Measurements from ENCODE around the gene ZNF276.

The ZNF276 gene

GRCh38 chr16:89722392-89723278 lies 1.3 kb downstream of the ZNF276 start:
- Histone ChIP-seq H3K27ac (replicated peaks) (peak overlapping the region; percentile 65), H3K4me3 (replicated peaks; ENCODE audit: insufficient read depth, low read length) (peak overlapping the region; percentile 59), H3K27me3 (ENCODE audit: insufficient read depth, poor library complexity, severe bottlenecking) (no peaks in the 10 kb centered on the region)
- peak in 1 of 2 experiments; percentile 60 for DNase-seq (ENCODE audit: low read depth in 1 of 2, low spot score in 1 of 2)
- TF ChIP-seq SPI1 (IDR thresholded peaks at IDR 0.05; ENCODE audit: borderline replicate concordance, low read depth) (no peak), POLR2AphosphoS5 (IDR thresholded peaks at IDR 0.05; ENCODE audit: low read depth) (no peak; the same call in 1 of the 2 replicates), GABPA (IDR thresholded peaks at IDR 0.05; ENCODE audit: low read depth) (no peak), CTCF (IDR thresholded peaks at IDR 0.05; ENCODE audit: insufficient read depth, low read length) (no peak)
- TF ChIP-seq, protein P1, sequence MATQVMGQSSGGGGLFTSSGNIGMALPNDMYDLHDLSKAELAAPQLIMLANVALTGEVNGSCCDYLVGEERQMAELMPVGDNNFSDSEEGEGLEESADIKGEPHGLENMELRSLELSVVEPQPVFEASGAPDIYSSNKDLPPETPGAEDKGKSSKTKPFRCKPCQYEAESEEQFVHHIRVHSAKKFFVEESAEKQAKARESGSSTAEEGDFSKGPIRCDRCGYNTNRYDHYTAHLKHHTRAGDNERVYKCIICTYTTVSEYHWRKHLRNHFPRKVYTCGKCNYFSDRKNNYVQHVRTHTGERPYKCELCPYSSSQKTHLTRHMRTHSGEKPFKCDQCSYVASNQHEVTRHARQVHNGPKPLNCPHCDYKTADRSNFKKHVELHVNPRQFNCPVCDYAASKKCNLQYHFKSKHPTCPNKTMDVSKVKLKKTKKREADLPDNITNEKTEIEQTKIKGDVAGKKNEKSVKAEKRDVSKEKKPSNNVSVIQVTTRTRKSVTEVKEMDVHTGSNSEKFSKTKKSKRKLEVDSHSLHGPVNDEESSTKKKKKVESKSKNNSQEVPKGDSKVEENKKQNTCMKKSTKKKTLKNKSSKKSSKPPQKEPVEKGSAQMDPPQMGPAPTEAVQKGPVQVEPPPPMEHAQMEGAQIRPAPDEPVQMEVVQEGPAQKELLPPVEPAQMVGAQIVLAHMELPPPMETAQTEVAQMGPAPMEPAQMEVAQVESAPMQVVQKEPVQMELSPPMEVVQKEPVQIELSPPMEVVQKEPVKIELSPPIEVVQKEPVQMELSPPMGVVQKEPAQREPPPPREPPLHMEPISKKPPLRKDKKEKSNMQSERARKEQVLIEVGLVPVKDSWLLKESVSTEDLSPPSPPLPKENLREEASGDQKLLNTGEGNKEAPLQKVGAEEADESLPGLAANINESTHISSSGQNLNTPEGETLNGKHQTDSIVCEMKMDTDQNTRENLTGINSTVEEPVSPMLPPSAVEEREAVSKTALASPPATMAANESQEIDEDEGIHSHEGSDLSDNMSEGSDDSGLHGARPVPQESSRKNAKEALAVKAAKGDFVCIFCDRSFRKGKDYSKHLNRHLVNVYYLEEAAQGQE (IDR thresholded peaks at IDR 0.05; ENCODE audit: insufficient replicate concordance, low read depth), result no peak

DNA sequence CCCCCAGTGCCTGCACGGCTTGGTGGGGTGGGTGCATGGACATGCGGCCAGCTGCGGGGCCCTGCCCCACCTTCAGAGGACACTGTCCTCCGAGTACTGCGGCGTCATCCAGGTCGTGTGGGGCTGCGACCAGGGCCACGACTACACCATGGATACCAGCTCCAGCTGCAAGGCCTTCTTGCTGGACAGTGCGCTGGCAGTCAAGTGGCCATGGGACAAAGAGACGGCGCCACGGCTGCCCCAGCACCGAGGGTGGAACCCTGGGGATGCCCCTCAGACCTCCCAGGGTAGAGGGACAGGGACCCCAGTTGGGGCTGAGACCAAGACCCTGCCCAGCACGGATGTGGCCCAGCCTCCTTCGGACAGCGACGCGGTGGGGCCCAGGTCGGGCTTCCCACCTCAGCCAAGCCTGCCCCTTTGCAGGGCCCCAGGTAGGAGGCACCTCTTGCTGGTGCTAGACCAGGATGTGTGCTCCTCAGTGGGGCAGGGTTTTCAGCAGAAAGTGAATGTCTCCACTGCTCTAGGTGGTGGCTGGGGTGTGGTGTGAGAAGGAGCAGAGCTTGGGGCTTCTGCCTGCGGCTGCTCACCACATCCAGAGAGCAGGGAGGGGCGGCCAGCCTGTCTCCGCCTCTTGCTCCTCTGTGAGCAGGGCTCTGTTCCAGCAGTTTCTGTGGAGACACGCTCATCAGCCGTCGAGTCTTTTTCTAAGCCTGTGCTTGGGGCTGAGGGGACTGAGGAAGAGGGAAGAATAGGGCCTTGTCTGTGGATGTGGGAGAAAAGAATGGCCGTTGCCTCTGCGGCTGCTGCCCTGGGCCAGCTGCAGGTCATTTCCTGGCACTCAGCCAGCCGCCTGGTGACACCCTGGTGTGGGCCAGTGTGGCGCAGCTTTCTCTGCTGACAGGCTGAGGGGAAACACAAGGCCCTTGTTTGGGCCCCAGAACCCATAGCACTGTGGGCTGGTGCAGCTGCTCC lies 2.2 kb downstream of the ZNF276 start:
- peak overlapping the region; percentile 59; the same call in 1 of the 2 replicates for H3K4me3 ChIP-seq (replicated peaks; ENCODE audit: insufficient read depth, low read length)
- no peak for DNase-seq (ENCODE audit: low read depth in 1 of 2, low spot score in 1 of 2)
- no peak overlapping the region for H3K27ac ChIP-seq (replicated peaks)
- TF ChIP-seq GABPA (IDR thresholded peaks at IDR 0.05; ENCODE audit: low read depth) (no peak), CTCF (IDR thresholded peaks at IDR 0.05; ENCODE audit: insufficient read depth, low read length) (no peak), SPI1 (IDR thresholded peaks at IDR 0.05; ENCODE audit: borderline replicate concordance, low read depth) (no peak), POLR2AphosphoS5 (IDR thresholded peaks at IDR 0.05; ENCODE audit: low read depth) (no peak)
- TF ChIP-seq, protein P1 (IDR thresholded peaks at IDR 0.05; ENCODE audit: insufficient replicate concordance, low read depth), result no peak
- no peaks in the 10 kb centered on the region for H3K27me3 ChIP-seq (ENCODE audit: insufficient read depth, poor library complexity, severe bottlenecking)

DNA sequence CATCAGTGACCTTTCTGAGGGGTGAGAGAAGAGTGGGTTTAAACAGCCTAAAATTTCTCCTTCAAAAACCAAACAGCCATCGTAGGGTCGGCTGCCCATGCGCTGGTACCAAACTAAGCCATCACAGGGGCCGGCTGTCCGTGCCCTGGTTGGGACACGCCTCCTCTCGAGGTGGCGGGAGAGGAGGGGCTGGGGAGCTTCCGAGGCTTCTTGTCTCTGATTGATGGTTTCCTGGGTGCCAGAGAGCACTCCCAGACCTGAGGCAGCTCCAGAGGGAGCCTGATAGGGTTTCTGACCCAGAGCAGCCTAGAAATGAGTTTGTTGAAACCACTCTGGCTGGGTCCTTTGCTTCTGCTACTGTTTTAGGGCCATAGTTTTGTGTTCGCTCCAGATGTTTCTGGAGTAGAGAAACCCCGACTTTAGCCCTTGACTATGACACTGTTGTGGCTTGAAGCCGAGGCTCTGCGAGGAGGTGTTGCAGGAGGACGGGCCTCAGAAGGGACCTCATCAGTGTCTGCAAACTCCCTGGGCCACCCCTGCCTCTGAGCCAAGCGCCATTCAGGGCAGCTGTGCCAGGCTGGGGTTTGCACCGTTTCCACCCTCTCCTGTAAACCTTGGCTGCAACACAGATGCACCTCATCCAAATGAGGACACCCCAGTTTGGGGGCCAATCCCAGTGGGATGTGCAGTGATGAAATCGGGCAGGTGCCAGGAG lies 6.2 kb downstream of the ZNF276 start:
- no peak overlapping the region for H3K27ac ChIP-seq (replicated peaks)
- DNase-seq (ENCODE audit: low read depth in 1 of 2, low spot score in 1 of 2), result no peak
- H3K4me3 ChIP-seq (replicated peaks; ENCODE audit: insufficient read depth, low read length), result no peak overlapping the region
- TF ChIP-seq SPI1 (IDR thresholded peaks at IDR 0.05; ENCODE audit: borderline replicate concordance, low read depth) (no peak), POLR2AphosphoS5 (IDR thresholded peaks at IDR 0.05; ENCODE audit: low read depth) (no peak), CTCF (IDR thresholded peaks at IDR 0.05; ENCODE audit: insufficient read depth, low read length) (no peak), GABPA (IDR thresholded peaks at IDR 0.05; ENCODE audit: low read depth) (no peak)
- TF ChIP-seq, protein P1 (IDR thresholded peaks at IDR 0.05; ENCODE audit: insufficient replicate concordance, low read depth), result no peak
- H3K27me3 ChIP-seq (ENCODE audit: insufficient read depth, poor library complexity, severe bottlenecking), result no peaks in the 10 kb centered on the region
